Karpas-422 (cell line): ENCODE data around the gene A1CF. TPM values are rescaled to one million over a fixed set of nuclear protein-coding genes. Genes with fewer than 3 reads are reported as not detected.
"Not testable (repeated sequence)": the region's sequence is repeated elsewhere in the genome, so short reads cannot be mapped to it uniquely, and the experiment has no call there.

ENCODE experiments used
- DNase-seq: peaks from one replicate; pipeline ENCODE4 v3.0.0-alpha.2; 2015
- H2AFZ ChIP-seq: fragments of 200-600 bp; sonication (generic); 2 replicates; pipeline ENCODE4 v1.6.1; 2014; ENCODE audit warnings: antibody characterized with exemption, low read length, mixed read lengths
- H3K27ac ChIP-seq: fragments of 200-600 bp; sonication (generic); 2 replicates; pipeline ENCODE4 v1.5.1; 2014; ENCODE audit warnings: mild to moderate bottlenecking, low read length, moderate library complexity
- H3K27me3 ChIP-seq: fragments of 200-600 bp; sonication (generic); 2 replicates; pipeline ENCODE4 v1.6.1; 2014; ENCODE audit warnings: low read length, mixed read lengths
- H3K36me3 ChIP-seq: fragments of 200-600 bp; sonication (generic); 2 replicates; pipeline ENCODE4 v1.6.1; 2014; ENCODE audit warnings: low read length, mixed read lengths; ENCODE audit not compliant: insufficient read depth
- H3K4me1 ChIP-seq: fragments of 200-600 bp; sonication (generic); 2 replicates; pipeline ENCODE4 v1.6.1; 2014; ENCODE audit warnings: mild to moderate bottlenecking, low read length, mixed read lengths
- H3K4me2 ChIP-seq: fragments of 200-600 bp; sonication (generic); 2 replicates; pipeline ENCODE4 v1.6.1; 2014; ENCODE audit warnings: low read length, low read depth, mild to moderate bottlenecking; ENCODE audit not compliant: poor library complexity, severe bottlenecking
- H3K4me3 ChIP-seq: fragments of 200-600 bp; sonication (generic); 2 replicates; pipeline ENCODE4 v1.5.1; 2014; ENCODE audit warnings: mild to moderate bottlenecking, antibody characterized with exemption, low read length, mixed read lengths
- H3K79me2 ChIP-seq: fragments of 200-600 bp; sonication (generic); 2 replicates; pipeline ENCODE4 v1.6.1; 2014; ENCODE audit warnings: mild to moderate bottlenecking, low read length, mixed read lengths
- H3K9ac ChIP-seq: fragments of 200-600 bp; sonication (generic); 2 replicates; pipeline ENCODE4 v1.6.0; 2014; ENCODE audit warnings: low read length
- H3K9me2 ChIP-seq: fragments of 200-600 bp; sonication (generic), shearing (Covaris generic); replicated peaks from 2 replicates; pipeline ENCODE4 v1.6.0; 2014; ENCODE audit warnings: mild to moderate bottlenecking, low read length, moderate library complexity; ENCODE audit not compliant: insufficient read depth
- H3K9me3 ChIP-seq: fragments of 300-700, 200-600 bp; sonication (generic); 2 replicates; pipeline ENCODE4 v1.6.1; 2014; ENCODE audit warnings: low read length, mixed read lengths
- H4K20me1 ChIP-seq: fragments of 200-600 bp; sonication (generic); 2 replicates; pipeline ENCODE4 v1.6.1; 2014; ENCODE audit warnings: mild to moderate bottlenecking, antibody characterized with exemption, low read length, low read depth; ENCODE audit not compliant: insufficient read depth
- total RNA-seq: library from RNA; depleted of rRNA; stranded (reverse); fragments of >200 nt; shearing (Covaris generic); gene quantifications from 2 replicates; pipeline ENCODE4 v1.2.3, GENCODE V29; 2014; ENCODE audit warnings: low replicate concordance; rRNA removed

The A1CF gene
- total RNA-seq, 1 experiment from 2014 or later = not detected

GRCh38 chr10:50772042-50772441, 113.4 kb downstream of the A1CF start:
- H3K4me2 ChIP-seq, H3K36me3 ChIP-seq, H3K4me1 ChIP-seq, H3K9me3 ChIP-seq, H4K20me1 ChIP-seq, H3K79me2 ChIP-seq, H3K9ac ChIP-seq, H3K27me3 ChIP-seq, H2AFZ ChIP-seq, H3K9me2 ChIP-seq, H3K27ac ChIP-seq, H3K4me3 ChIP-seq, DNase-seq: not testable (repeated sequence)

- H2AFZ ChIP-seq, H3K36me3 ChIP-seq, H3K27ac ChIP-seq, H3K9me2 ChIP-seq, H3K9me3 ChIP-seq, H3K9ac ChIP-seq, H3K4me3 ChIP-seq, H3K27me3 ChIP-seq, H4K20me1 ChIP-seq, H3K4me2 ChIP-seq, H3K4me1 ChIP-seq, H3K79me2 ChIP-seq, DNase-seq: not testable (repeated sequence)
These were observed 118.5 kb downstream of the A1CF start for GRCh38 chr10:50766774-50767513.

Other genes starting within 250 kb of the A1CF start
- gene ASAH2B, start 145.7 kb downstream of the A1CF start, total RNA-seq = 2.5 and 5.2 TPM in 2 replicates
- not detected in 2 replicates for gene PRKG1, start 188.9 kb upstream of the A1CF start, total RNA-seq